ENCODE measurements around the gene MCM9.

The MCM9 gene

GRCh38 chr6:118876814-118877213 is 58.1 kb downstream of the MCM9 start:
- no peaks in the 10 kb centered on the region for H3K4me1 ChIP-seq (ENCODE audit: control insufficient read depth, insufficient read depth, low read length)
- no peaks in the 10 kb centered on the region for H3K36me3 ChIP-seq (ENCODE audit: control insufficient read depth in 2 of 2, insufficient read depth in 1 of 2, low read length in 2 of 2)
- H3K4me3 ChIP-seq (ENCODE audit: low read depth, low read length): no peak overlapping the region
- CTCF ChIA-PET: interaction anchor here (0.6 to 0.9 kb wide), 2 partner anchors 226 to 234 kb away, joined by 4 read pairs; no protein-coding TSS in a partner anchor
- POLR2A ChIA-PET: interaction anchor here (1.0 kb wide), 1 partner anchor 168 kb away, joined by 4 read pairs; no protein-coding TSS in a partner anchor
- no peak for TF ChIP-seq REST (tag by site-specific recombination; IDR thresholded peaks at IDR 0.05)
- TF ChIP-seq PRDM4 (tag by site-specific recombination; IDR thresholded peaks at IDR 0.05): no peak
- no peak for TF ChIP-seq ZNF561 (tag by site-specific recombination; IDR thresholded peaks at IDR 0.05; ENCODE audit: borderline replicate concordance)
- no peak for TF ChIP-seq GLIS2 (tag by site-specific recombination; IDR thresholded peaks at IDR 0.05)
- TF ChIP-seq OSR2 (tag by site-specific recombination; IDR thresholded peaks at IDR 0.05): no peak
- TF ChIP-seq ZXDB (tag by site-specific recombination; IDR thresholded peaks at IDR 0.05): no peak
- no peak for TF ChIP-seq ZNF585B (tag by site-specific recombination; IDR thresholded peaks at IDR 0.05)
- no peak for TF ChIP-seq ZNF677 (tag by site-specific recombination; IDR thresholded peaks at IDR 0.05)
- no peak for TF ChIP-seq ZNF433 (tag by site-specific recombination; IDR thresholded peaks at IDR 0.05; ENCODE audit: low read depth)
- TF ChIP-seq ZNF548 (tag by site-specific recombination; IDR thresholded peaks at IDR 0.05): no peak
- no peak overlapping the region for H3K27ac ChIP-seq (ENCODE audit: extremely low read depth, low read depth, low read length)
- H3K9me3 ChIP-seq (ENCODE audit: control insufficient read depth, insufficient read depth, low read depth, low read length): no peaks in the 10 kb centered on the region

- Histone ChIP-seq H3K36me3 (ENCODE audit: control insufficient read depth in 2 of 2, insufficient read depth in 1 of 2, low read length in 2 of 2) (no peaks in the 10 kb centered on the region; a peak in 1 of 3 replicates), H3K4me3 (ENCODE audit: low read depth, low read length) (no peak overlapping the region), H3K9me3 (ENCODE audit: control insufficient read depth, insufficient read depth, low read depth, low read length) (no peaks in the 10 kb centered on the region), H3K27ac (ENCODE audit: extremely low read depth, low read depth, low read length) (no peak overlapping the region), H3K4me1 (ENCODE audit: control insufficient read depth, insufficient read depth, low read length) (no peaks in the 10 kb centered on the region)
- TF ChIP-seq ZBTB20 (tag by site-specific recombination; IDR thresholded peaks at IDR 0.05): no peak
- TF ChIP-seq ZNF529 (tag by site-specific recombination; IDR thresholded peaks at IDR 0.05; ENCODE audit: insufficient replicate concordance): no peak
- TF ChIP-seq ZNF501 (tag by site-specific recombination; IDR thresholded peaks at IDR 0.05): no peak
- TF ChIP-seq ZNF248 (tag by site-specific recombination; IDR thresholded peaks at IDR 0.05): no peak
- no peak for TF ChIP-seq ZNF571 (tag by site-specific recombination; IDR thresholded peaks at IDR 0.05)
- ChIA-PET POLR2A (interaction anchor here (1.0 kb wide), 1 partner anchor 167 kb away, joined by 4 read pairs; no protein-coding TSS in a partner anchor), CTCF (interaction anchor here (0.6 to 1.1 kb wide), 5 partner anchors 10 to 234 kb away, joined by 3 to 4 read pairs (median 3); partner anchors contain the start of gene MCM9)
Measured at GRCh38 chr6:118876198-118876597, 58.8 kb downstream of the MCM9 start.

GRCh38 chr6:118875672-118876071 is 59.3 kb downstream of the MCM9 start:
- H3K36me3 ChIP-seq (ENCODE audit: control insufficient read depth in 2 of 2, insufficient read depth in 1 of 2, low read length in 2 of 2): no peaks in the 10 kb centered on the region; a peak in 1 of 3 replicates
- no peak overlapping the region for H3K27ac ChIP-seq (ENCODE audit: extremely low read depth, low read depth, low read length)
- ChIA-PET POLR2A (no interaction called here), CTCF (interaction anchor here (0.7 to 1.1 kb wide), 3 partner anchors 34 to 235 kb away, joined by 3 to 4 read pairs (median 3); partner anchors contain the start of gene MCM9)
- no peaks in the 10 kb centered on the region for H3K9me3 ChIP-seq (ENCODE audit: control insufficient read depth, insufficient read depth, low read depth, low read length)
- no peak overlapping the region for H3K4me3 ChIP-seq (ENCODE audit: low read depth, low read length)
- no peaks in the 10 kb centered on the region for H3K4me1 ChIP-seq (ENCODE audit: control insufficient read depth, insufficient read depth, low read length)
- TF ChIP-seq PRDM4 (tag by site-specific recombination; IDR thresholded peaks at IDR 0.05) (peak; percentile 32; the same call in 1 of the 2 replicates), ZNF48 (tag by site-specific recombination; IDR thresholded peaks at IDR 0.05) (no peak), FEZF1 (tag by site-specific recombination; IDR thresholded peaks at IDR 0.05) (0 out of 2 replicates have a peak, but pooled peaks have one; percentile 38), PRDM6 (tag by site-specific recombination; IDR thresholded peaks at IDR 0.05) (0 out of 2 replicates have a peak, but pooled peaks have one; percentile 18), BCL6B (tag by site-specific recombination; IDR thresholded peaks at IDR 0.05) (peak; percentile 72; the same call in 1 of the 2 replicates), ZNF121 (tag by site-specific recombination; IDR thresholded peaks at IDR 0.05) (no peak)
